H1 (cell line): ENCODE measurements around the gene ESRP2. TPM values are rescaled to one million over a fixed set of nuclear protein-coding genes. Genes with fewer than 3 reads are reported as not detected.

ENCODE experiments used
- CTCF ChIA-PET: fragments of 300-600 bp; sonication (Branson Sonifier 250); formaldehyde crosslinking; loops from one replicate; lab custom pipeline; 2021; ENCODE audit not compliant: partially characterized antibody; lab: Charles Lee
- POLR2A ChIA-PET: fragments of 300-600 bp; sonication (Branson Sonifier 250); formaldehyde crosslinking; loops from one replicate; lab custom pipeline; 2021; ENCODE audit warnings: inconsistent platforms; ENCODE audit not compliant: partially characterized antibody; lab: Charles Lee
- DNase-seq, 2 experiments: peaks; one replicate each; pipeline versions ENCODE4 v3.0.0 to v3.0.0-alpha.2; 2010 to 2022; ENCODE audit warnings: low spot score in 2 of 2, low read depth in 1 of 2, mixed read lengths in 1 of 2
- FAIRE-seq: peaks from 2 replicates; lab custom pipeline; 2011; peaks lifted over from hg19 to GRCh38; lab: Jason Lieb, UNC
- H2AFZ ChIP-seq: 2 replicates; pipeline ENCODE4 v1.8.1; 2012; ENCODE audit warnings: low read length, inconsistent platforms
- H2AK5ac ChIP-seq: 2 replicates; pipeline ENCODE4 v1.6.1; 2013; ENCODE audit warnings: low read depth, low read length
- H2BK120ac ChIP-seq: replicated peaks from 2 replicates; pipeline ENCODE3; 2013; ENCODE audit warnings: low read depth, low read length, inconsistent platforms
- H2BK12ac ChIP-seq: 2 replicates; pipeline ENCODE4 v1.6.1; 2013; ENCODE audit warnings: low read depth, low read length
- H2BK15ac ChIP-seq: 2 replicates; pipeline ENCODE4 v1.6.1; 2013; ENCODE audit warnings: low read length
- H2BK20ac ChIP-seq: 2 replicates; pipeline ENCODE4 v1.6.1; 2013; ENCODE audit warnings: low read length
- H2BK5ac ChIP-seq: 2 replicates; pipeline ENCODE4 v1.6.1; 2013; ENCODE audit warnings: low read depth, low read length
- H3K14ac ChIP-seq: 2 replicates; pipeline ENCODE4 v1.6.1; 2013; ENCODE audit warnings: inconsistent platforms; ENCODE audit not compliant: insufficient read length
- H3K18ac ChIP-seq: 2 replicates; pipeline ENCODE4 v1.6.1; 2013; ENCODE audit warnings: low read length; ENCODE audit errors: extremely low read depth
- H3K23ac ChIP-seq: 2 replicates; pipeline ENCODE4 v1.6.1; 2013; ENCODE audit warnings: inconsistent platforms; ENCODE audit not compliant: insufficient read length
- H3K23me2 ChIP-seq: 2 replicates; pipeline ENCODE4 v1.6.1; 2013; ENCODE audit warnings: low read depth, low read length
- H3K27ac ChIP-seq: 2 replicates; pipeline ENCODE4 v1.6.1; 2011; ENCODE audit warnings: low read depth, low read length, inconsistent platforms
- H3K27me3 ChIP-seq, 4 experiments: replicated peaks in 1 of 4; 1 replicate in 1 of 4; 2 replicates in 3 of 4; pipeline versions ENCODE4 v1.6.1 to v1.8.1; 2011 to 2013; ENCODE audit warnings: low read length in 3 of 4, mild to moderate bottlenecking in 3 of 4, inconsistent platforms in 2 of 4, mixed read lengths in 2 of 4, moderate library complexity in 1 of 4; ENCODE audit not compliant: control insufficient read depth in 3 of 4, insufficient read depth in 3 of 4; ENCODE audit errors: extremely low read depth in 1 of 4
- H3K36me3 ChIP-seq, 4 experiments: 2 replicates each; pipeline versions ENCODE4 v1.6.1 to v1.8.1; 2011 to 2013; ENCODE audit warnings: mild to moderate bottlenecking in 4 of 4, low read length in 3 of 4, moderate library complexity in 2 of 4, control low read depth in 1 of 4, inconsistent platforms in 1 of 4; ENCODE audit not compliant: insufficient read depth in 4 of 4, control insufficient read depth in 2 of 4
- H3K4ac ChIP-seq: replicated peaks from 2 replicates; pipeline ENCODE3; 2013; ENCODE audit warnings: low read length, low read depth, mixed read lengths, inconsistent platforms; ENCODE audit not compliant: insufficient read length
- H3K4me1 ChIP-seq, 4 experiments: replicated peaks in 1 of 4; 1 replicate in 1 of 4; 2 replicates in 3 of 4; pipeline versions ENCODE4 v1.6.1 to v1.8.1; 2011 to 2013; ENCODE audit warnings: low read length in 3 of 4, inconsistent platforms in 2 of 4, mixed read lengths in 1 of 4; ENCODE audit not compliant: insufficient read depth in 4 of 4, control insufficient read depth in 3 of 4
- H3K4me2 ChIP-seq, 2 experiments: 2 replicates each; pipeline versions ENCODE4 v1.6.1 to v1.8.1; 2011 to 2013; ENCODE audit warnings: low read depth in 2 of 2, low read length in 2 of 2, control low read depth in 1 of 2, inconsistent platforms in 1 of 2, mild to moderate bottlenecking in 1 of 2; ENCODE audit not compliant: insufficient read depth in 1 of 2
- H3K4me3 ChIP-seq, 4 experiments: fragments of 200-600, 300-600 bp in 1 of 4; sonication (generic), shearing (Covaris generic), sonication (Bioruptor Twin) in 1 of 4; 2 replicates each; pipeline versions ENCODE4 v1.5.1 to v1.8.1; 2011 to 2016; ENCODE audit warnings: low read length in 4 of 4, low read depth in 3 of 4, control low read depth in 2 of 4, inconsistent platforms in 2 of 4, mild to moderate bottlenecking in 2 of 4, mixed read lengths in 1 of 4, moderate library complexity in 1 of 4; ENCODE audit not compliant: insufficient read depth in 2 of 4; ENCODE audit errors: extremely low read depth in 1 of 4
- H3K56ac ChIP-seq: replicated peaks from 2 replicates; pipeline ENCODE3; 2013; ENCODE audit warnings: low read depth, mild to moderate bottlenecking, mixed read lengths, low read length, inconsistent platforms; ENCODE audit not compliant: insufficient read length
- H3K79me1 ChIP-seq: 2 replicates; pipeline ENCODE4 v1.6.1; 2013; ENCODE audit warnings: low read depth, low read length, control low read depth
- H3K79me2 ChIP-seq, 2 experiments: 2 replicates each; pipeline versions ENCODE4 v1.6.1 to v1.8.1; 2012 to 2013; ENCODE audit warnings: low read length in 2 of 2, mild to moderate bottlenecking in 2 of 2, inconsistent platforms in 1 of 2; ENCODE audit not compliant: insufficient read depth in 2 of 2, control insufficient read depth in 1 of 2
- H3K9ac ChIP-seq, 4 experiments: replicated peaks in 1 of 4; 1 replicate in 1 of 4; 2 replicates in 3 of 4; pipeline versions ENCODE4 v1.6.1 to v1.8.1; 2011 to 2013; ENCODE audit warnings: low read depth in 3 of 4, low read length in 3 of 4, control low read depth in 2 of 4, mild to moderate bottlenecking in 2 of 4, moderate library complexity in 2 of 4, inconsistent platforms in 1 of 4; ENCODE audit errors: extremely low read depth in 1 of 4
- H3K9me3 ChIP-seq, 2 experiments: 2 replicates each; pipeline versions ENCODE4 v1.6.1 to v1.8.1; 2012 to 2013; ENCODE audit warnings: mild to moderate bottlenecking in 2 of 2, moderate library complexity in 2 of 2, control low read depth in 1 of 2, inconsistent platforms in 1 of 2, low read depth in 1 of 2, low read length in 1 of 2, mixed read lengths in 1 of 2; ENCODE audit not compliant: insufficient read depth in 2 of 2
- H4K20me1 ChIP-seq, 2 experiments: replicated peaks in 1 of 2; 2 replicates each; pipeline versions ENCODE3 to v1.8.1; 2011 to 2013; ENCODE audit warnings: inconsistent platforms in 2 of 2, low read length in 2 of 2, mild to moderate bottlenecking in 1 of 2; ENCODE audit not compliant: insufficient read depth in 2 of 2, control insufficient read depth in 1 of 2
- H4K5ac ChIP-seq: 2 replicates; pipeline ENCODE4 v1.6.1; 2013; ENCODE audit warnings: low read length, low read depth, mixed read lengths, inconsistent platforms; ENCODE audit not compliant: insufficient read length
- H4K8ac ChIP-seq: 2 replicates; pipeline ENCODE4 v1.8.0; 2013; ENCODE audit warnings: mild to moderate bottlenecking, moderate library complexity, low read length, inconsistent platforms; ENCODE audit not compliant: insufficient read depth; ENCODE audit errors: extremely low read depth
- H4K91ac ChIP-seq: replicated peaks from 2 replicates; pipeline ENCODE3; 2013; ENCODE audit warnings: low read length, mixed read lengths, inconsistent platforms; ENCODE audit not compliant: insufficient read length
- BACH1 ChIP-seq: IDR thresholded peaks from 2 replicates; pipeline ENCODE4 v1.6.1; 2012; ENCODE audit warnings: low read length, improper control_type of control experiment
- CBX8 ChIP-seq: fragments of 300-800, 300-1000 bp; sonication (generic); IDR thresholded peaks from 2 replicates; pipeline ENCODE4 v1.7.1; 2016; ENCODE audit warnings: low read depth, low read length, borderline replicate concordance
- CREB1 ChIP-seq: IDR thresholded peaks from 2 replicates; pipeline ENCODE4 v1.6.1; 2012; ENCODE audit warnings: inconsistent platforms
- CTBP2 ChIP-seq: IDR thresholded peaks from 2 replicates; pipeline ENCODE4 v1.7.0; 2011; ENCODE audit warnings: borderline replicate concordance, mild to moderate bottlenecking, moderate library complexity, mixed read lengths, low read length; ENCODE audit not compliant: insufficient read depth, insufficient read length
- KDM1A ChIP-seq: fragments of 200-600, 300-600 bp; sonication (generic); IDR thresholded peaks from 2 replicates; pipeline ENCODE4 v1.7.1; 2016; ENCODE audit warnings: mild to moderate bottlenecking, low read length, borderline replicate concordance
- KDM4A ChIP-seq: IDR thresholded peaks from one replicate; pipeline ENCODE4 v1.7.1; 2012; ENCODE audit warnings: low read depth, mild to moderate bottlenecking, moderate library complexity, low read length, inconsistent platforms; ENCODE audit not compliant: severe bottlenecking
- MAFK ChIP-seq: IDR thresholded peaks from 2 replicates; pipeline ENCODE4 v1.6.1; 2012; ENCODE audit warnings: low read depth, mild to moderate bottlenecking, improper control_type of control experiment, low read length
- NANOG ChIP-seq: IDR thresholded peaks from 2 replicates; pipeline ENCODE4 v1.6.1; 2011; ENCODE audit warnings: low read length, low read depth, mild to moderate bottlenecking, inconsistent platforms; ENCODE audit not compliant: insufficient read depth, poor library complexity, severe bottlenecking
- PHF8 ChIP-seq: fragments of 200-600 bp; sonication (generic); conservative IDR thresholded peaks from 2 replicates; pipeline ENCODE4 v1.7.1; 2012; ENCODE audit warnings: low read depth, mild to moderate bottlenecking, inconsistent platforms, low read length, moderate library complexity
- POLR2A ChIP-seq, 2 experiments: IDR thresholded peaks; 1 replicate in 1 of 2; 2 replicates in 1 of 2; pipeline ENCODE4 v1.6.1; 2011; ENCODE audit warnings: low read depth in 2 of 2, low read length in 2 of 2, mild to moderate bottlenecking in 2 of 2; ENCODE audit errors: control extremely low read depth in 1 of 2
- SIRT6 ChIP-seq: IDR thresholded peaks from one replicate; pipeline ENCODE4 v1.7.1; 2012; ENCODE audit warnings: low read length, inconsistent platforms
- SP4 ChIP-seq: IDR thresholded peaks from 2 replicates; pipeline ENCODE4 v1.6.1; 2012; ENCODE audit warnings: low read length, inconsistent platforms
- TEAD4 ChIP-seq: IDR thresholded peaks from 2 replicates; pipeline ENCODE4 v1.6.1; 2012; ENCODE audit warnings: low read depth, low read length, inconsistent platforms, mixed read lengths
- YY1 ChIP-seq: IDR thresholded peaks from 2 replicates; pipeline ENCODE4 v1.6.1; 2011; ENCODE audit warnings: low read depth, mild to moderate bottlenecking, low read length
- WGBS, 2 experiments: shearing (Covaris generic) in 1 of 2; methylation state at CpG; one replicate each; pipeline versions ENCODE4 v1.1.6 to v1.1.7; 2013 to 2015; ENCODE audit warnings: low lambda C conversion rate in 2 of 2, mixed read lengths in 2 of 2, inconsistent platforms in 1 of 2, low coverage in 1 of 2, missing lambda C conversion rate in 1 of 2; ENCODE audit not compliant: insufficient replicate concordance in 2 of 2, insufficient coverage in 1 of 2, insufficient read length in 1 of 2; ENCODE audit errors: extremely low coverage in 1 of 2, missing lambda C conversion rate in 1 of 2; 5-methylcytosine and 5-hydroxymethylcytosine counted together
- polyA plus RNA-seq, 7 experiments: library from polyadenylated mRNA; depleted of rRNA in 3 of 7; stranded (reverse) in 5 of 7; unstranded in 2 of 7; fragments of >200 nt in 5 of 7; fragments of 200-250 nt in 2 of 7; gene quantifications; 1 replicate in 5 of 7; 2 replicates in 1 of 7; 4 replicates in 1 of 7; pipeline versions ENCODE4 v1.2.1 to v1.2.3, GENCODE V29; 2011 to 2013; ENCODE audit warnings: missing spikeins in 2 of 7, mixed read lengths in 2 of 7
- total RNA-seq: library from RNA; stranded (reverse); fragmentation: NEBNext Ultra II Directional; extraction: Animal tissue kit (Norgen Biotek cat#: 25700); gene quantifications from 2 replicates; pipeline ENCODE4 v1.2.1, GENCODE V29; 2021
- TF ChIP-seq, protein P1 (sequence below): IDR thresholded peaks from 2 replicates; pipeline ENCODE4 v1.6.1; 2012; ENCODE audit warnings: inconsistent platforms

ESRP2 gene
- total and polyA plus RNA-seq, 2 of the 8 experiments (the other 6 are each of a cell fraction or from before 2014, with no cell fraction given): 35.1 to 45.8 TPM

DNA sequence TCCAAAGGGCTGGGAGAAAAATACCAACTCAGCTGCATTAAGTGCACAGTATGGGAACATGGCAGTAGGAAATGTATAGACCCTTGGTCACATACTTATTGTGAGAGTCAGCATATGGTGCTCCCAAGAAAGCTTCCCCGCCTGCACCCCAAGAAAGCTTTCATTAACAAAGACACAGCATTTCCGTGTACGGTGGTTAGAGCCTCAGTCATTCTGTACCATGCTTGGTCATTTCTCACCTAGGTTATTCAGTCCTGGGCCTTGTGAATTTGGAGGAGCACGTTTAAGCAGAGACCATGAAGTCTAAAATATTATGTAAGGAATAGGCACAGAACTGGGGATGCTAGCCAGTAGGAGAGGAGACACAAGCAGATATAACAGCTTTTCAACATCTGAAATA lies 56.1 kb downstream of the ESRP2 start:
- Histone ChIP-seq H2AFZ (no peak overlapping the region), H2BK5ac (no peak overlapping the region), H4K20me1 (peaks cover 0 to 2% of the 10 kb centered on the region in 2 experiments), H3K23ac (no peak overlapping the region), H3K14ac (no peak overlapping the region), H3K36me3 (peaks cover 3 to 10% (median 5%) of the 10 kb centered on the region in 4 experiments; a peak in 5 of 8 replicates), H3K9ac (no peak overlapping the region), H2BK20ac (no peak overlapping the region), H3K4me3 (no peak overlapping the region), H3K27me3 (no peaks in the 10 kb centered on the region), H3K4me2 (no peak overlapping the region), H3K18ac (no peak overlapping the region), H3K56ac (no peak overlapping the region), H4K8ac (no peak overlapping the region), H3K23me2 (no peaks in the 10 kb centered on the region; the same call in 1 of the 2 replicates), H4K5ac (no peak overlapping the region), H2BK15ac (no peak overlapping the region), H2BK120ac (no peak overlapping the region), H3K79me2 (no peaks in the 10 kb centered on the region), H2BK12ac (no peak overlapping the region), H3K4ac (no peak overlapping the region), H4K91ac (no peak overlapping the region), H2AK5ac (no peak overlapping the region), H3K4me1 (no peaks in the 10 kb centered on the region), H3K9me3 (no peaks in the 10 kb centered on the region), H3K79me1 (no peaks in the 10 kb centered on the region), H3K27ac (no peak overlapping the region)
- 88% methylated on average over 4 of the region's 4 CpGs; no CpG with 5 or more reads in 1 of the 2 experiments for WGBS, 2 experiments
- ChIA-PET CTCF (interaction anchor here (0.6 to 1.5 kb wide), 7 partner anchors 13 to 498 kb away, joined by 3 to 5 read pairs (median 3); partner anchors contain the start of gene NFATC3), POLR2A (interaction anchor here (0.7 kb wide), 1 partner anchor 55 kb away, joined by 3 read pairs; no protein-coding TSS in a partner anchor)
- DNase-seq: no peak
- no peak for FAIRE-seq
- TF ChIP-seq PHF8: no peak
- no peak for TF ChIP-seq KDM4A
- TF ChIP-seq BACH1: no peak
- no peak for TF ChIP-seq SP4
- TF ChIP-seq SIRT6: no peak
- TF ChIP-seq POLR2A (IDR thresholded peaks at IDR 0.05; ENCODE audit: control extremely low read depth in 1 of 2, low read depth in 2 of 2, low read length in 2 of 2): no peak
- TF ChIP-seq NANOG: no peak
- TF ChIP-seq CTBP2: no peak
- TF ChIP-seq YY1: no peak
- TF ChIP-seq TEAD4: no peak
- TF ChIP-seq, protein P1, sequence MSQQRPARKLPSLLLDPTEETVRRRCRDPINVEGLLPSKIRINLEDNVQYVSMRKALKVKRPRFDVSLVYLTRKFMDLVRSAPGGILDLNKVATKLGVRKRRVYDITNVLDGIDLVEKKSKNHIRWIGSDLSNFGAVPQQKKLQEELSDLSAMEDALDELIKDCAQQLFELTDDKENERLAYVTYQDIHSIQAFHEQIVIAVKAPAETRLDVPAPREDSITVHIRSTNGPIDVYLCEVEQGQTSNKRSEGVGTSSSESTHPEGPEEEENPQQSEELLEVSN: no peak
- no peak for TF ChIP-seq MAFK
- no peak for TF ChIP-seq CREB1
- TF ChIP-seq KDM1A: no peak
- TF ChIP-seq CBX8: no peak
